Measurements from ENCODE around the gene KRTAP5-3.

GRCh38 chr11:1608363-1608762 is at the start of gene KRTAP5-3:
- TF ChIP-seq CTCF (IDR thresholded peaks at IDR 0.05) (no peak), EZH2 (IDR thresholded peaks at IDR 0.05; ENCODE audit: borderline replicate concordance, insufficient read depth, low read depth, low read length, poor library complexity, severe bottlenecking) (no peak)
